Adrenal gland (tissue), 12 donors: Measurements from ENCODE around the gene PHACTR3. TPM values are rescaled to one million over a fixed set of nuclear protein-coding genes. Genes with fewer than 3 reads are reported as not detected.

Experiments
- DNase-seq, 7 donors: peaks; one replicate each; pipeline ENCODE4 v3.0.0-alpha.2; 2019 to 2020
- H3K27ac ChIP-seq, 5 donors: fragments of 200-600 bp; sonication (generic) in 4 of 5; 1 replicate in 3 of 5; 2 replicates in 2 of 5; pipeline versions ENCODE4 v1.5.1 to v1.8.0; 2016 to 2020; ENCODE audit warnings: mild to moderate bottlenecking in 1 of 5
- H3K27me3 ChIP-seq: fragments of 200-600 bp; 2 replicates; pipeline ENCODE4 v1.8.0; 2021
- H3K36me3 ChIP-seq, 2 donors: fragments of 200-600 bp; replicated peaks in 1 of 2; 1 replicate in 1 of 2; 2 replicates in 1 of 2; pipeline versions ENCODE4 v1.5.1 to v1.8.0; 2018 to 2022
- H3K4me1 ChIP-seq, 2 donors: fragments of 200-600 bp; replicated peaks in 1 of 2; 1 replicate in 1 of 2; 2 replicates in 1 of 2; pipeline versions ENCODE4 v1.5.1 to v1.8.0; 2018 to 2021
- H3K4me3 ChIP-seq, 4 donors: fragments of 200-600 bp; sonication (generic) in 3 of 4; one replicate each; pipeline ENCODE4 v1.5.1; 2016 to 2018
- H3K9me3 ChIP-seq, 3 donors: fragments of 200-600 bp; sonication (generic) in 1 of 3; replicated peaks in 1 of 3; 1 replicate in 2 of 3; 2 replicates in 1 of 3; pipeline versions ENCODE4 v1.5.1 to v1.8.0; 2016 to 2021
- POLR2A ChIP-seq, 2 donors: fragments of 450-650 bp; IDR thresholded peaks; one replicate each; pipeline ENCODE4 v1.6.1; 2017; ENCODE audit warnings: antibody characterized with exemption in 2 of 2, mild to moderate bottlenecking in 2 of 2, moderate library complexity in 1 of 2
- WGBS, 4 donors: extraction: QIAGEN DNeasy Blood & Tissue Kit in 2 of 4; methylation state at CpG; one replicate each; pipeline versions ENCODE4 v1.1.5 to v1.1.7; 2013 to 2017; 5-methylcytosine and 5-hydroxymethylcytosine counted together
- intact Hi-C, 2 donors: fragments of 100-400 bp; cut with DNase I; formaldehyde crosslinking; loops; one replicate each; pipeline versions ENCODE4 v1.14.1 to v1.15.0; 2022 to 2023
- polyA plus RNA-seq, 3 donors: library from polyadenylated mRNA; stranded (reverse); fragments of 200-250 nt in 2 of 3; fragments of 350-450 nt in 1 of 3; fragmentation: Illumina TruSeq in 1 of 3; extraction: RNeasy Lipid Tissue Mini Kit (QIAGEN cat#74804) in 1 of 3; gene quantifications; one replicate each; pipeline ENCODE4 v1.2.3, GENCODE V29; 2013 to 2014
- total RNA-seq, 9 donors: library from RNA; depleted of rRNA in 4 of 9; stranded (reverse); fragments of >200 nt in 4 of 9; fragments of 120-200 nt in 1 of 9; fragmentation: NEBNext Ultra II Directional in 1 of 9; extraction: Animal tissue kit (Norgen Biotek cat#: 25700) in 1 of 9; gene quantifications; one replicate each; pipeline versions ENCODE4 v1.1.0 to v1.2.4, GENCODE V29; 2013 to 2023
- TF ChIP-seq, protein P1 (sequence below), 6 experiments: fragments of 450-650 bp in 4 of 6; fragments of 200-600 bp in 2 of 6; sonication (generic) in 1 of 6; IDR thresholded peaks; 1 replicate in 5 of 6; 2 replicates in 1 of 6; pipeline versions ENCODE4 v1.5.1 to v1.8.0; 2016 to 2021; ENCODE audit warnings: antibody characterized with exemption in 6 of 6, mild to moderate bottlenecking in 2 of 6, moderate library complexity in 1 of 6
- donor health status: healthy with polysubstance abuse.
- donor health status: Bipolar disorder and iron deficiency.
- donor health status: DM: yes; HTN: yes; CAD: no.
- donor health status: DM: no; HTN: no; CAD: no.
- donor health status: DM: no; HTN: no; CAD: no.
- donor health status: DM: yes; HTN: yes; CAD: no.

The PHACTR3 gene
- total and polyA plus RNA-seq, 12 donors = 0.17 to 4.5 (median 0.81) TPM

DNA sequence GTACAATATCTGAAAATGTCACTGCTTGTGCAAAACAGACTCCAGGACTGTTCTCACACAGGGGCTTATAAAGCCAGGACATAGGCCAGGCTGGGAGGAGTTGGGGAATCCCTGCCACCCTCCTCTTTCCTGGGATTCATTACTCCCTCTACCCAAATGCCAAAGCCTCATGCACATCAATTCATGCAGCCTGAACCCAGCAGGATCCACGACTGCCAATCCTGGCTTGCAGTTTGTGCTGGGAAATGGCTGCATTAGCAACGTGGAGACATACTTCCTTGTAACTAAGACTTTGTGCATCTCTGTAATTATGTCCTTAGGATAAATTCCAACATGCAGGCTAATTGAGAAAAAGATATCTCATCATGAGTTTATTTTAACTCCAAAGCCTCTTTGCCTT lies 185.3 kb downstream of the PHACTR3 start:
- Histone ChIP-seq H3K27me3 (no peaks in the 10 kb centered on the region), H3K9me3 (no peaks in the 10 kb centered on the region), H3K4me3 (no peak overlapping the region), H3K27ac (no peak overlapping the region), H3K36me3 (no peaks in the 10 kb centered on the region), H3K4me1 (no peaks in the 10 kb centered on the region)
- 26 to 44% (median 30%) methylated on average over 2 of the region's 2 CpGs for WGBS, 4 donors
- TF ChIP-seq, protein P1, sequence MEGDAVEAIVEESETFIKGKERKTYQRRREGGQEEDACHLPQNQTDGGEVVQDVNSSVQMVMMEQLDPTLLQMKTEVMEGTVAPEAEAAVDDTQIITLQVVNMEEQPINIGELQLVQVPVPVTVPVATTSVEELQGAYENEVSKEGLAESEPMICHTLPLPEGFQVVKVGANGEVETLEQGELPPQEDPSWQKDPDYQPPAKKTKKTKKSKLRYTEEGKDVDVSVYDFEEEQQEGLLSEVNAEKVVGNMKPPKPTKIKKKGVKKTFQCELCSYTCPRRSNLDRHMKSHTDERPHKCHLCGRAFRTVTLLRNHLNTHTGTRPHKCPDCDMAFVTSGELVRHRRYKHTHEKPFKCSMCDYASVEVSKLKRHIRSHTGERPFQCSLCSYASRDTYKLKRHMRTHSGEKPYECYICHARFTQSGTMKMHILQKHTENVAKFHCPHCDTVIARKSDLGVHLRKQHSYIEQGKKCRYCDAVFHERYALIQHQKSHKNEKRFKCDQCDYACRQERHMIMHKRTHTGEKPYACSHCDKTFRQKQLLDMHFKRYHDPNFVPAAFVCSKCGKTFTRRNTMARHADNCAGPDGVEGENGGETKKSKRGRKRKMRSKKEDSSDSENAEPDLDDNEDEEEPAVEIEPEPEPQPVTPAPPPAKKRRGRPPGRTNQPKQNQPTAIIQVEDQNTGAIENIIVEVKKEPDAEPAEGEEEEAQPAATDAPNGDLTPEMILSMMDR (IDR thresholded peaks at IDR 0.05) = no peak
- TF ChIP-seq POLR2A (IDR thresholded peaks at IDR 0.05) = no peak
- DNase-seq = peak in 1 of 7 donors; percentile 3
- intact Hi-C loops = no loop called here

DNA sequence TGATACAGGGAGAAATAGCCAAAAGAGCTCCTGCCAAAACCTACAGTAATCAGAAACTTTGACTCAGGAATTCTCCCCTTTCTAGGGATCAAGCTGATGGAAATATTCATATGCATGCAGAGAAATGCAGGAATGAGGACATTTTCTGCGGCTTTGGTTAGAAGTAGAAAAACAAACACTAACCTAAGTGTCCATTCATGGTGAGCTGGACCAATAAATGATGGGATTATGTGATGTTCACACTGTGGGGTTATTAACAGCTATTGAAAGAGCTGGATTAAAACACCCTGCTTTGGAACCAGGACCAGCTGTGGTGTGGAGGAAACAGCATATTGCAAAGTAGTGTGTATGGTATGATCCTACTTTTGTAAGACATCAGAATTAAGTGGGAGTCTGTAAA lies 186.0 kb downstream of the PHACTR3 start:
- whole genome bisulfite sequencing, 4 donors = 63 to 79% (median 70%) methylated on average over 1 of the region's 1 CpG

DNA sequence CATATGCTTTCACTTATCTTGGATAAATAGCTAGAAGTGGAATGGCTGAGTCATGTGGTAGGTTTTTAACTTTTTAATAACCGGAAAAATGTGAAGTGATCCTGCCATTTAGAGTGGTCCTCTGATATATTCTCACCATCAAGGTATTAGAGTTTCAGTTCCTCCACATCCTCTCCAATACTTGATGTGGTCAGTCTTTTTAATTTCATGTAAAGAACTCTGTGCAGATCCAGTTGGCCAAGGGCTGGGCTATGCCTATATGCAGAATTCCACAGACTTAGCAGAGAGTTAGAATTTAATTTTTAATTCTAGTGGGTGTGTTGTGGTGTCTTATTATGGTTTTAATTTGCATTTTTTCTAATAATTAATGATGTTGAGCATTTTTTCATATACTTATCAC lies 188.0 kb downstream of the PHACTR3 start:
- H3K4me3 ChIP-seq = no peak overlapping the region
- no peak for TF ChIP-seq POLR2A (IDR thresholded peaks at IDR 0.05)
- TF ChIP-seq, protein P1 (IDR thresholded peaks at IDR 0.05) = no peak
- H3K27ac ChIP-seq = no peak overlapping the region
- H3K4me1 ChIP-seq = no peaks in the 10 kb centered on the region
- H3K36me3 ChIP-seq = no peaks in the 10 kb centered on the region
- H3K9me3 ChIP-seq = no peaks in the 10 kb centered on the region
- intact Hi-C loops = no loop called here
- WGBS, 4 donors = 86 to 100% (median 96%) methylated on average over 1 of the region's 1 CpG
- no peaks in the 10 kb centered on the region for H3K27me3 ChIP-seq
- DNase-seq = no peak

More for the DNA sequence above, 186.0 kb downstream of the PHACTR3 start:
- Histone ChIP-seq H3K27me3 (no peaks in the 10 kb centered on the region), H3K9me3 (no peaks in the 10 kb centered on the region), H3K27ac (no peak overlapping the region), H3K4me3 (no peak overlapping the region), H3K4me1 (no peaks in the 10 kb centered on the region), H3K36me3 (no peaks in the 10 kb centered on the region)
- no peak for DNase-seq
- TF ChIP-seq, protein P1 (IDR thresholded peaks at IDR 0.05) = no peak
- TF ChIP-seq POLR2A (IDR thresholded peaks at IDR 0.05) = no peak
- intact Hi-C loops = no loop called here

DNA sequence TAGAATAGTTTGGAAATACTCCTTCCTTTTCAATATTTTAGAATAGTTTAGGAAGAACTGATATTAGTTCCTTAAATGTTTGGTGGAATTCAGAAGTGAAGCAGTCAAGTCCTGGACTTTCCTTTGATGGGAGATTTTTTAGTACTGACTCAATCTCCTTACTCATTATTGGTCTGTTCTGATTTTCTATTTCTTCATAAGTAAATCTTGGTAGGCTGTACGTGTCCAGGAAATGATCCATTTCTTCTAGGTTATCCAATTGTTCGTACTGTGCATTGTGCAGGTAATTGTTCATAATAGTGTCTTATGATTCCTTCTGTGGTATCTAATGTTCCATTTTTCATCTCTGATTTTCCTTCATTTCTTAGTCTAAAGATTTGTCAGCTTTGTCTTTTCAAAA lies 190.2 kb downstream of the PHACTR3 start:
- H3K4me1 ChIP-seq = no peaks in the 10 kb centered on the region
- H3K9me3 ChIP-seq = peaks cover 0 to 8% (median 0%) of the 10 kb centered on the region in 3 donors
- H3K36me3 ChIP-seq = no peaks in the 10 kb centered on the region

More for the DNA sequence above, 190.2 kb downstream of the PHACTR3 start:
- TF ChIP-seq, protein P1 (IDR thresholded peaks at IDR 0.05) = no peak
- TF ChIP-seq POLR2A (IDR thresholded peaks at IDR 0.05) = no peak
- 61 to 70% (median 64%) methylated on average over 2 of the region's 2 CpGs for WGBS, 4 donors
- intact Hi-C loops = no loop called here
- no peak overlapping the region for H3K4me3 ChIP-seq
- no peak for DNase-seq
- no peak overlapping the region for H3K27ac ChIP-seq
- no peaks in the 10 kb centered on the region for H3K27me3 ChIP-seq
